ENCODE data around the gene NRCAM. TPM values are rescaled to one million over a fixed set of nuclear protein-coding genes. Genes with fewer than 3 reads are reported as not detected.

Gene NRCAM
- under 1 TPM in 1 of 2 experiments, not detected in 1; 0.40 TPM for total RNA-seq

GRCh38 chr7:108455998-108456677 lies at the start of gene NRCAM:
TSS of gene NRCAM (minus strand) at chr7:108456436. CDS start at chr7:108240064, 216,372 bp downstream.

GRCh38 chr7:108130261-108130660 lies 326.0 kb downstream of the NRCAM start, which contains the start of gene LAMB4:
TSS of gene LAMB4 (minus strand) at chr7:108130361. CDS start at chr7:108123164, 7,197 bp downstream.

Other genes starting within 250 kb of the NRCAM start
- 10 to 100 TPM; 17.6 to 19.7 TPM for gene PNPLA8, start 69.7 kb upstream of the NRCAM start, total RNA-seq
- 10 to 100 TPM; 24.8 to 27.9 TPM for gene THAP5, start 113.3 kb upstream of the NRCAM start, total RNA-seq
- 10 to 100 TPM; 15.6 to 16.5 TPM for gene DNAJB9, start 113.4 kb upstream of the NRCAM start, total RNA-seq